DMS153 treated with DMSO at 0.1 percent for 48 hours (cell line): Measurements from ENCODE around the gene CIART.
"Not testable (repeated sequence)": the region's sequence is repeated elsewhere in the genome, so short reads cannot be mapped to it uniquely, and the experiment has no call there.

Experiments
- DNase-seq: peaks from one replicate; lab custom pipeline; 2025; ENCODE audit not compliant: unreplicated experiment; lab: John Stamatoyannopoulos, UW

Gene CIART

DNA sequence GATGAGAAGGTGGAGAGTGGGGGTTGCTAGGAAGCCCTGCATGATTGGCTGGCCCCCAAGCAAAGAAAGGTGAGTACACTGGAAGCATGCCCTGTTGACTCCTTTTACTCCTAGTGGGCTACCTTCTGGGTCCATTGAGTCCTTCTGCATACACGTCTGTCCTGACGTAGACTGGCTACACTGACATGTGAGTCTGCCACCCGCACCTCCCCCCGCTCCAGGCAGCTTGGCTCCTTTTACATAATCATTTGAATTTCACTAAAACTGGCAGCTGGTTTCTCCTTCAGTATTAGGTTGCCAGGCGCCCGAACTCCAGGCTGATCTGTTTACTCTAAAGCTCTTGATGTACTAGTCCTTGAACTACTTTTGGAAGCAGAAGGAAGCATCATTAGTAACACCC is 20.0 kb downstream of the CIART start:
- no peak for DNase-seq

DNA sequence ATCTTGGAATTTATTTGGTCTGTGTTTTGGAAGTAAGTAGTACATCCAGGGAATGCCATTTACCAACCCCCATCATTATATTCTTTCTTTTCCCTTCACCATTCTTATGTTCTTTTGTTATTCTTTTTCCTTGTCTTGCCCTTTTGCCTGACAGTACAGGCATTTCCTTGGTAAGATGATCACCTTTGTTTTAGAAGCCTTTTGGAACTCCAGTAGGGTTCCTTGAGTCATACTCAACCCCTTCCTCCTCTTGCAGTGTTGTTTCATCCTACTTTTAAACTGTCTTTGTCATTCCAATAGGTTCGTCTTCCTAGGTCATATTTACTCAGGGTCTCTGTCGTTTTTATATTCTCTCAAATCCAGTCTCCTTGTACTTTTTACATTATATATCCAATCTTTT is 20.5 kb downstream of the CIART start:
- DNase-seq = no peak

DNA sequence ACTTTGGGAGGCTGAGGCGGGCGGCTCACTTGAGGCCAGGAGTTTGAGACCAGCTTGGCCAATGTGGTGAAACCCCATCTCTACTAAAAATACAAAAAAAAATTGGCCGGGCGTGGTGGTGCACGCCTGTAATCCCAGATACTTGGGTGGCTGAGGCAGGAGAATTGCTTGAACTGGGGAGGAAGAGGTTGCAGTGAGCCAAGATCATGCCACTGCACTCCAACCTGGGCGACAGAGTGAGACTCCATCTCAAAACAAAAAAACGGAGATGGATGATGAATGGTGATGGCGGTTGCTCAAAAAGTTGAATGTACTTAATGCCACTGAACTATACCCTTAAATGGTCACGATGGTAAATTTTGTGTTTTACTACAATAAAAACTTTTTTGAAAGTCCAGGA is 26.2 kb downstream of the CIART start:
- DNase-seq = not testable (repeated sequence)

DNA sequence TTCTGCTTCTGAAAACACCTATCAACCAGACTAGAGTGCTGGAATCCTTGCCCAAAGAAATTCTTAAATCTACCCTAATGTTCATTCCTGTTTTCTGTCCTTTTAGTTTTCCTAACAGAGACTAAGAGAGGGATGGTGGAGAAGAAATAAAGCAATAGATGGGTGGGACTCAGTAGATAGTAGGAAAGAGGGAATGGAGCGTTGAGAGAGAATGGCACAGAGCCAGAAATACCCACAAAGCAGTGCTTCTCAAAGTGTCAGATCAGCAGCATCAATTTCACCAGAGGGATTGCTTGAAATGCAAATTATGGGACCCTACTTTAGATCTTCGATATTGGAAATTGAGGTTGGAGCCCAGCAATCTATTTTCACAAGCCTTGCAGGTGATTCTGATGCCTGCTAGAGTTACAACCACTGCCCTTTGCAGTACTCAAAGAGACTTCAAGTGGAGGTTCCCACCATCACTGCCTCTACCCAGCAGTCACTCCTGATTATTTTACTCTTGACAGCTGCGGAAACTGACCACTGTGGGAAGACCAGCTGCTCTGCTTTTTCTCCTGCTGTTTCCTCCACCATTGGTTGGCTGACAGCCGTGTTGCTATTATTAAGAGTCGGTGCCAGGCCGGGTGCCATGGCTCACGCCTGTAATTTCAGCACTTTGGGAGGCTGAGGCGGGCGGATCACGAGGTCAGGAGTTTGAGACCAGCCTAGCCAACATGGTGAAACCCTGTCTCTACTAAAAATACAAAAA is 27.6 kb downstream of the CIART start:
- DNase-seq = peak; percentile 62

DNA sequence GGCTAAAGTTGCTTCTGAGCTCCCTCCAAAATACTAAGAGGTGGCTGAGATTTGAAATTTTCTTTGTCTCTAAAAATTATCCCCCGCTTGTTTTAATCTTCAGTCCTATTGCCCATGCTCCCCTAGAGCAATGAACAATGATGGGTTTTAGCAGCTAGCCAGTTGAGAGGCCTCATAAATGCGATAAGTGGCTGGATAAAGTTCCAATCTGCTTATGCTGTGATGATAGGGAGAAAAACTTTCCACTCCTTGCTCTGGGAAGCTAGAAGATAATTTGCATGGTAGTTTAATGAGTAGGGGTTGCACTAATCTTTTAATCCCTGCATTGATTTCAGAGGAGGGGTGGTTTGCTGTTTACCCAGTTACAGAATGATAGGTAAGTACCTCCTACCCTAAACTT is 29.4 kb downstream of the CIART start:
- no peak for DNase-seq

DNA sequence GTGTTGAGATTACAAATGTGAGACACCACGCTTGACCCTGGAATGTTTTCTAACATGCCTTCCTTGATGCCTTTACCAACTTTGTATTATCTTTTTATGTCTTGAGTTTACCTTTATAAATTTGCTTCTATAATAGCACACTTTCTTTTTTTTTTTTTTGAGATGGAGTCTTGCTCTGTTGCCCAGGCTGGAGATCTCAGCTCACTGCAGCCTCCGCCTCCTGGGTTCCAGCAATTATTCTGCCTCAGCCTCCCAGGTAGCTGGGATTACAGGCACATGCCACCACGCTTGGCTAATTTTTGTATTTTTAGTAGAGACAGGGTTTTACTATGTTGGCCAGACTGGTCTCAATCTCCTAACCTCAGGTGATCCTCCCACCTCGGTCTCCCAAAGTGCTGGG is 32.3 kb downstream of the CIART start:
- DNase-seq = not testable (repeated sequence)

DNA sequence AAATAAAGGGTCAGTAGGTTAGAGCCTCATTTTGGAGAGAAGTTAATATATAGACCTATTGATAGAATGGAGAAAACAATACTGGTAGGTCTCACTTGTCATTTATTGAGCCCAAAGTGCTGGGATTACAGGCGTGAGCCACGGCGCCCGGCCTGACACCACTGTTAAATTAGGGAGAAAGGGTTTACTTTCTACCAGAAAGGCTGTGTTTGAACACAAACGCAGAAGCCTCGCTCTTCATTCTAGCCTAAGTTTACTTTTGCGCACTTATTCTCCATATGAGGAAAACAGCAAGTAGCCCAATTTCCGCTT is 38.3 kb downstream of the CIART start:
- DNase-seq = no peak

DNA sequence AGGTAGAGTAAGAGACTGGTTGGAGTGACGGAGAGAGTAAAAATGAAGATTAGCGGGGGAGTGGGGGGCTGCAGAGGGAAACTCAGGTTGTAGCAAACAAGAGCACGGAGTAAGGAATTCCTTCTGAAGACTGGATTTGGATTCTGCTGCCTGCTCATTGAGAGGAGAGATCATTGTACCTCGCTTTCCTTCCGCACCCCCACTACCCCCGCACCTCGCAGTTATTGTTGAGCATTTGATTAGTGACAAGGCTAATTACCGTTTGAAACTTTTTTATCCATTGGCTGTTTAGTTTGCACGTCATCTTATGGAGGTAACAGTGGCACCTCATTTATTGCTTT is 39.4 kb downstream of the CIART start:
- DNase-seq = no peak

DNA sequence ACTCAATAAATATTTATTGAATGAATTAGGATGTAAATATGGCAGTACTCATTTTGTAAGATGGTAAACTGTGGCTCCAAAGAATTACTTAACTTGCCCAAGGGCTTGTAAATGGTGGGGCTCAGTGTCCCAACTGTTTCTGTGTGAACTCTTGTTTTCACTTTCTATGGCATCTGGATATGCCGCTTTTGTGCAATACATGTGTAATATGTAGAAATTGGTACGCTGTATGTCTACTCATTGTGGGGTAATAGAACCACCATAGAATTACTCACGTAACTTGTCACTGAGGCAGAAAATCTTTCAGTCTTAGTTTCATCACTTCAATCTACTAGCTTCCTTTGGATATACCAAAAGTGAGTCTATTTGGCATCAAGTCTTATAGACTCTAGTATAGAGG is 40.0 kb downstream of the CIART start:
- DNase-seq = no peak

DNA sequence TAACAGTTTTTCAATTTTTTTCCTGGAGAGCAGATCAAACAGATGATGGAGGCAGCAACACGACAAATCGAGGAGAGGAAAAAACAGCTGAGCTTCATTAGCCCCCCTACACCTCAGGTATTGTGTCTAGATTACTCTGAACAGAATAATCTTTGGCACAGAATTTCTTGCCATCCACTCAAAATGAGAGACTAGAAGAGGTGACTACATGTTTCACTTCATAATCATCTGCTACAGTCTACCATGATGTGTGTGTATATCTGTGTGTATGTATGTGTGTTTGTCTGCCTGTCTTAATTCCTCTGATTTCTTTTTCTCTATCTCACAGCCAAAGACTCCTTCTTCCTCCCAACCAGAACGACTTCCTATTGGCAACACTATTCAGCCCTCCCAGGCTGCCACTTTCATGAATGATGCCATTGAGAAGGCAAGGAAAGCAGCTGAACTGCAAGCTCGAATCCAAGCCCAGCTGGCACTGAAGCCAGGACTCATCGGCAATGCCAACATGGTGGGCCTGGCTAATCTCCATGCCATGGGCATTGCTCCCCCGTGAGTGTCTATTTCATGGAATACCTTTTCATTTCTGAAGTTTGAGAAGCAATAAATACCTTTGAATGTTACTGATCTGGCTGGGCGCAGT is 50.4 kb downstream of the CIART start:
- no peak for DNase-seq
